ENCODE results near the gene CAPN7.

CAPN7 gene

GRCh38 chr3:15204005-15204404 is 2.0 kb upstream of the CAPN7 start:
- H3K4me3 Mint-ChIP-seq: peak overlapping the region; percentile 18
- H3K9me3 Mint-ChIP-seq: no peaks in the 10 kb centered on the region
- TF ChIP-seq, protein P1, sequence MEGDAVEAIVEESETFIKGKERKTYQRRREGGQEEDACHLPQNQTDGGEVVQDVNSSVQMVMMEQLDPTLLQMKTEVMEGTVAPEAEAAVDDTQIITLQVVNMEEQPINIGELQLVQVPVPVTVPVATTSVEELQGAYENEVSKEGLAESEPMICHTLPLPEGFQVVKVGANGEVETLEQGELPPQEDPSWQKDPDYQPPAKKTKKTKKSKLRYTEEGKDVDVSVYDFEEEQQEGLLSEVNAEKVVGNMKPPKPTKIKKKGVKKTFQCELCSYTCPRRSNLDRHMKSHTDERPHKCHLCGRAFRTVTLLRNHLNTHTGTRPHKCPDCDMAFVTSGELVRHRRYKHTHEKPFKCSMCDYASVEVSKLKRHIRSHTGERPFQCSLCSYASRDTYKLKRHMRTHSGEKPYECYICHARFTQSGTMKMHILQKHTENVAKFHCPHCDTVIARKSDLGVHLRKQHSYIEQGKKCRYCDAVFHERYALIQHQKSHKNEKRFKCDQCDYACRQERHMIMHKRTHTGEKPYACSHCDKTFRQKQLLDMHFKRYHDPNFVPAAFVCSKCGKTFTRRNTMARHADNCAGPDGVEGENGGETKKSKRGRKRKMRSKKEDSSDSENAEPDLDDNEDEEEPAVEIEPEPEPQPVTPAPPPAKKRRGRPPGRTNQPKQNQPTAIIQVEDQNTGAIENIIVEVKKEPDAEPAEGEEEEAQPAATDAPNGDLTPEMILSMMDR (IDR thresholded peaks at IDR 0.05): no peak
- H3K4me1 Mint-ChIP-seq: peaks cover 27% of the 10 kb centered on the region
- no peak overlapping the region for H3K27ac Mint-ChIP-seq
- H3K27me3 Mint-ChIP-seq (ENCODE audit: low read depth, poor library complexity): peaks cover 7% of the 10 kb centered on the region
- peak; percentile 8 for DNase-seq
- no peaks in the 10 kb centered on the region for H3K36me3 Mint-ChIP-seq (ENCODE audit: low read depth)

DNA sequence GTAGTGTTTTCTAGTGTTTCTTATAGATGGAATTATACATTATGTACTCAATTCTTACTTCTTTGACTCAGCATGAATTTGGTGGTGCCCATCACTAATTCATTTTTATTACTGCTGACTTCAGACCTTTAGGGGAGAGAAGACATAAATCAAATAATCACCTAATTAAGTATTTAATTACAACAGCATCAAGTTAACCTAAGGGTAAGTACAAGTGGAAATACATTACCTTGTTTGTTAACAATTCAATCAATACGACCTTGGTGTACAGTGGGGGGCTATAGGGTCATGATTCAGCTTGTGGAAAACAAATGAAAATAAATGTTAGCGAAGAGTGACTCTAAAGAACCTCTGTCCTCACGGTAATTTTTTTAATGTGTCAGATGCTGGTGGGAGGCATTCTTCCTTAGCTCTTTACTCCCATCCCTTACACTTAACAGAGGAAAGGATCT is 538 bp upstream of the CAPN7 start:
- H3K9me3 Mint-ChIP-seq: no peaks in the 10 kb centered on the region
- peaks cover 4% of the 10 kb centered on the region for H3K27me3 Mint-ChIP-seq (ENCODE audit: low read depth, poor library complexity)
- peaks cover 27% of the 10 kb centered on the region for H3K4me1 Mint-ChIP-seq
- peaks cover 3% of the 10 kb centered on the region for H3K36me3 Mint-ChIP-seq (ENCODE audit: low read depth)
- peak overlapping the region; percentile 85 for H3K4me3 Mint-ChIP-seq
- no peak overlapping the region for H3K27ac Mint-ChIP-seq
- TF ChIP-seq, protein P1 (IDR thresholded peaks at IDR 0.05): peak; percentile 32
- DNase-seq: no peak

- Mint-ChIP-seq H3K9me3 (no peaks in the 10 kb centered on the region), H3K4me1 (peaks cover 27% of the 10 kb centered on the region), H3K4me3 (peak overlapping the region; percentile 91), H3K27me3 (ENCODE audit: low read depth, poor library complexity) (no peaks in the 10 kb centered on the region), H3K27ac (peak overlapping the region; percentile 91), H3K36me3 (ENCODE audit: low read depth) (peaks cover 14% of the 10 kb centered on the region)
- TF ChIP-seq, protein P1 (IDR thresholded peaks at IDR 0.05): no peak
- DNase-seq: peak; percentile 19
Measured at GRCh38 chr3:15206662-15207576, 873 bp downstream of the CAPN7 start.

- H3K4me1 Mint-ChIP-seq: peaks cover 27% of the 10 kb centered on the region
- H3K4me3 Mint-ChIP-seq: peak overlapping the region; percentile 91
- peaks cover 23% of the 10 kb centered on the region for H3K36me3 Mint-ChIP-seq (ENCODE audit: low read depth)
- no peaks in the 10 kb centered on the region for H3K9me3 Mint-ChIP-seq
- no peaks in the 10 kb centered on the region for H3K27me3 Mint-ChIP-seq (ENCODE audit: low read depth, poor library complexity)
- no peak overlapping the region for H3K27ac Mint-ChIP-seq
- TF ChIP-seq, protein P1 (IDR thresholded peaks at IDR 0.05): no peak
- DNase-seq: no peak
Measured at GRCh38 chr3:15207836-15208504, 1.9 kb downstream of the CAPN7 start.

GRCh38 chr3:15211937-15212336 is 5.9 kb downstream of the CAPN7 start:
- H3K27ac Mint-ChIP-seq: no peak overlapping the region
- DNase-seq: no peak
- TF ChIP-seq, protein P1 (IDR thresholded peaks at IDR 0.05): no peak
- H3K36me3 Mint-ChIP-seq (ENCODE audit: low read depth): peaks cover 61% of the 10 kb centered on the region
- peaks cover 17% of the 10 kb centered on the region for H3K4me1 Mint-ChIP-seq
- H3K9me3 Mint-ChIP-seq: no peaks in the 10 kb centered on the region
- H3K27me3 Mint-ChIP-seq (ENCODE audit: low read depth, poor library complexity): no peaks in the 10 kb centered on the region
- H3K4me3 Mint-ChIP-seq: no peak overlapping the region
